ENCODE results near the gene MARF1.
"Not testable (repeated sequence)": the region's sequence is repeated elsewhere in the genome, so short reads cannot be mapped to it uniquely, and the experiment has no call there.

DNA sequence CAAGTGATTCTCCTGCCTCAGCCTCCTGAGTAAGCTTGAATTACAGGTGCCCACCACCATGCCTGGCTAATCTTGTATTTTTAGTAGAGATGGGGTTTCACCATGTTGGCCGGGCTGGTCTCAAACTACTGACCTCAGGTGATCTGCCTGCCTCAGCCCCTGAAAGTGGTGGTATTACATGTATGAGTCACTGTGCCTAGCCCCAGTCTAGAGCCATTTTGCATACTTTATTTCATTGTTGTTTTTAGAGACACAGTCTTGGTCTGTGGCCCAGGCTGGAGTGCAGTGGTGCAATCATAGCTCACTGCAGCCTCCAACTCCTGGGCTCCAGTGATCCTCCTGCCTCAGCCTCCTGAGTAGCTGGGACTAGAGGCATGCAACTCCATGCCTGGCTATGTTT is 49.6 kb upstream of the MARF1 start:
- TF ChIP-seq, protein P1, sequence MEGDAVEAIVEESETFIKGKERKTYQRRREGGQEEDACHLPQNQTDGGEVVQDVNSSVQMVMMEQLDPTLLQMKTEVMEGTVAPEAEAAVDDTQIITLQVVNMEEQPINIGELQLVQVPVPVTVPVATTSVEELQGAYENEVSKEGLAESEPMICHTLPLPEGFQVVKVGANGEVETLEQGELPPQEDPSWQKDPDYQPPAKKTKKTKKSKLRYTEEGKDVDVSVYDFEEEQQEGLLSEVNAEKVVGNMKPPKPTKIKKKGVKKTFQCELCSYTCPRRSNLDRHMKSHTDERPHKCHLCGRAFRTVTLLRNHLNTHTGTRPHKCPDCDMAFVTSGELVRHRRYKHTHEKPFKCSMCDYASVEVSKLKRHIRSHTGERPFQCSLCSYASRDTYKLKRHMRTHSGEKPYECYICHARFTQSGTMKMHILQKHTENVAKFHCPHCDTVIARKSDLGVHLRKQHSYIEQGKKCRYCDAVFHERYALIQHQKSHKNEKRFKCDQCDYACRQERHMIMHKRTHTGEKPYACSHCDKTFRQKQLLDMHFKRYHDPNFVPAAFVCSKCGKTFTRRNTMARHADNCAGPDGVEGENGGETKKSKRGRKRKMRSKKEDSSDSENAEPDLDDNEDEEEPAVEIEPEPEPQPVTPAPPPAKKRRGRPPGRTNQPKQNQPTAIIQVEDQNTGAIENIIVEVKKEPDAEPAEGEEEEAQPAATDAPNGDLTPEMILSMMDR (optimal IDR thresholded peaks at IDR 0.05 in 1 of 3, IDR thresholded peaks at IDR 0.05 in 1 of 3, conservative IDR thresholded peaks at IDR 0.05 in 1 of 3; ENCODE audit: extremely low read depth in 1 of 3, insufficient read depth in 2 of 3, low read length in 3 of 3): not testable (repeated sequence)
- TF ChIP-seq EZH2 (IDR thresholded peaks at IDR 0.05; ENCODE audit: low read length): not testable (repeated sequence)
